ENCODE data around the gene MMEL1.

Gene MMEL1

GRCh38 chr1:2604844-2605508, 27.8 kb downstream of the MMEL1 start:
- no peak for DNase-seq (ENCODE audit: low spot score)

- DNase-seq (ENCODE audit: low spot score) = no peak
Measured at GRCh38 chr1:2604156-2604843, 28.5 kb downstream of the MMEL1 start.

DNA sequence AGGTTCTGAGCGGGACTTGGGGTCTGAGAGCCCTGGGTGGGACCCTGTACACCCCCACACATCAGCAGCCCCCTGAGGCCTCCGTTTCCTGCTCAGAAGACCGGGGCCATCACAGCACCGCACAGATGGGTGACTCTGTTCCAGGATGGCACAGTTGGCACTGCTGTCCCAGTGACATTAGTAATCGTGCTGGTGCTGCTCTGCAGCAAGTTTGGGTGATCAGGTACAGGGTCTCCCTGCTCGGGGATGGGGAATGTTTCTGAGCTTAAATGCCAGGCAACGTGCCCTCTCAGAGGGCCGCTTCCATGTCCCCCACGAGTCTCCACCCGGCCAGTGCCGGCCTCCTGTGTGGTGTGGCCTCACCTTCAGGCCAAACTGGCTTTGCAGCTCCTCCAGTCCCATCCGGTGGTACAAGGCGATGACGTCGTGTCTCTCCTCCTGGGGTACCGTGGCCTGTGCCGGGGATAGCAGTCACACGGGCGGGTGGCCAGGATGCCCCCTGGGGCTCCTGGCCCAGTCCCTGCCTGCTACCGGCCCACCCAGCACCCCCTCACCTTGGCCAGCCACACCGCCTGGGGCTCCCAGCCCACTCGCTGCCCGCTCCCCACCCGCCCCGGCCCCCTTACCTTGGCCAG, 29.2 kb downstream of the MMEL1 start:
- no peak for DNase-seq (ENCODE audit: low spot score)

- DNase-seq (ENCODE audit: low spot score) = no peak
Measured at GRCh38 chr1:2602866-2603520, 29.8 kb downstream of the MMEL1 start.

- no peak for DNase-seq (ENCODE audit: low spot score)
Measured at GRCh38 chr1:2602311-2602835, 30.4 kb downstream of the MMEL1 start.

GRCh38 chr1:2601721-2602303, 31.0 kb downstream of the MMEL1 start:
- DNase-seq (ENCODE audit: low spot score) = no peak

DNA sequence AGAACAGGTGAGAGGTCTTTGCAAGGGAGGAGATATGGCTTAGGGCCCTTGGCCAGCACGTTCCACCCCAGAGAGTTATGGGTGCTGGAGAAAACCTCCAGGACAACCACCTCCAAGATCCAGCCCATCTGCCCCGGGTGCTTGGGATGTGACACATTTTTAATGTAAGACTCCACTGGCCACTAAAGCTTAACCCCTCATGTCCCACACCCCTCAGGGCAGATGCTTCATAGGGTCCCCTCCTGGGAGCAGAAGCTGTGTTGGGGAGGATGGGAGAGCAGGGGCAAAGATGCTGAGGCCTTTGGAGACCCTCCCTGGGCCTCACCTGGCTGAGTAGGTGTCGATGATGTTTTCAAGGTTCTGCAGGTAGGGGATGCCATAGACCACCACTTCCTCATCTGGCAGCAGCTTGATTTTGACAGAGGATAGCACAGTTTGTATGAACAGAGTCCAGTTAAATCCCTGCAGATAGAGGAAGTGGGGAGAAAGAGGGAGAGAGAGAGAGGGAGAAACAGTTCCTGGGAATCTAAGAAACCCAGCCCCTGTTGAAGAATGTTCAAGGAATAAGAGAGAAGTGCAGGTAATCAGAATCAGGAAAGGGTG, 34.4 kb downstream of the MMEL1 start:
- no peak for DNase-seq (ENCODE audit: low spot score)

DNA sequence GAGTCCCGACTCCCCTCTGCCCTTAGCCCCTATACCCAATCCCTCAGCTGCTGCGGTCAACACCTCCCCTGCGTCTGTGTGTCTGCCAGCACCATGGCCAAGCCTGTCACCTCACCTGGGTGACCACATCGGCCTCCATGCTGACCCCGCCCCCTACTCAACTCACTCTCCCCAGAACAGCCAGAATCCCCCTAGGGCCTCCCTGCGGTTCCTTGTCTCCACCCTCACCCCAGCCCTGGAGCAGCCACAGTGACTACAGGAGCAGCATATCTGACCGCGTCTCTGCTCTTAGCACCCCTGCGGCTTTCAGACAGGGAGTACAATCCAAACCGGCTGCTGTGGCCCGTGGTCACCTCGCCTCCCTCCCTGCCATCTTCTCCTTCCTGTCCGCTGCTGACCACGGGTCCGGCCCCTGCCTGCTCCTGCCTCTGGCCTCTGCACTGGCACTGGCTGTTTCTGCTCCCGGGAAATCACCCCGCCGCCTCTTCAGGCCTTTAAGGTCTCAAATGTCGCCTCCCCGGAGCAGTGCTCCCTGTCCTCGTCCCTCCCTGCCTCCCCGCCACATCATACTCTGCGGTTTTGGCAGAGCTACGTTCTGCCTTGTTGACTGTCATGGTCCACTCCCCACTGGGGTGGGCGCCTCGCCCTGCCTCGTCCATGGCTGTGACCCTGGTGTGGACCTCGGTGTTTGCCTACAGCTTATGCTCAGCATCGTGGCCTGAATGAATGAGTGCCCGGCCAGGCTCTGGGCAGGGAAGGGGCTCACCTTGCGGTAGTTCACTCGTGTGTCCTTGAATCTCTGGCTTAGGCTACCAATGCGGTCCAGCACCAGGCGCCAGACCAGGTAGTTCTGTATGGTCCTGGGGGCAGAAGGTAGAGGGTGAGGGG, 35.1 kb downstream of the MMEL1 start:
- no peak for DNase-seq (ENCODE audit: low spot score)

DNA sequence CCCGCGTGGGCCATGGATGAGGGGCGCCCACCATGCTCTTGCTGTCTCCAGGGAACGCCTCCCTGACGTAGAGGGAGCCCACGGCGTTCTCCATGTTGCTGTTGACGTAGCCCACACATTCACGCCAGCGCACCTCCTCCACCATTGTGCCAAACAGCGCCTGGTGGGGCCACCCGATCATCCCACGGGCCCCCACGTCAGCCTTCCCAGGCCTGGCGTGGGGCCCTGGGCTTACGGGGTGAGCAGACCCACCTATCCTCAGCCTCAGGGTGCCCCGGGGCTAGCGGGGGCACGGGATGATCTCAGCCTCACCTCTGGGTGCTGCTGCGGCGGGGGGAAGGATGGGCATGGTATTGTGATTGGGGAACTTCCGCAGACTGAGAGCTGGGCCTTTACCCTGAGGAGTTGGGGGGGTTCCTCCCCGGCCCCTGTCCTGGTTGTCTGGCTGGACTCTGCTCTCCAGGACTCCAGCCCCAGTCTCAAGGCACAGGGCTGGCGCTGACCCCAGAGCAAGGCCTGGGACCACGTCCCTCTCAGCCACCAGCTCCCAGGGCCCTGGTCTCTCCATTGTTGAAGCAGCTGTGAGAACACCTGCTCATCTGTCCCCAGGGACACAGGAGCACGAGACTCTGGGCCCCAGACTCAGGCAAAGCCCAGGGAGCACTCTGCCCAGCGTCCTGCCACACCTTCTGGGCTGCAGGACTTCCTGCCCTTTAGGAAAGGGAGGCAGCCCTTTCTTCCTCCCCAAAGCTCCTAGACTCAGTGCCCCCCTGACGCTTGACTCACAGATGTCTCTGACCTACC, 36.1 kb downstream of the MMEL1 start:
- no peak for DNase-seq (ENCODE audit: low spot score)

- no peak for DNase-seq (ENCODE audit: low spot score)
Measured at GRCh38 chr1:2595812-2596529, 36.8 kb downstream of the MMEL1 start.

DNA sequence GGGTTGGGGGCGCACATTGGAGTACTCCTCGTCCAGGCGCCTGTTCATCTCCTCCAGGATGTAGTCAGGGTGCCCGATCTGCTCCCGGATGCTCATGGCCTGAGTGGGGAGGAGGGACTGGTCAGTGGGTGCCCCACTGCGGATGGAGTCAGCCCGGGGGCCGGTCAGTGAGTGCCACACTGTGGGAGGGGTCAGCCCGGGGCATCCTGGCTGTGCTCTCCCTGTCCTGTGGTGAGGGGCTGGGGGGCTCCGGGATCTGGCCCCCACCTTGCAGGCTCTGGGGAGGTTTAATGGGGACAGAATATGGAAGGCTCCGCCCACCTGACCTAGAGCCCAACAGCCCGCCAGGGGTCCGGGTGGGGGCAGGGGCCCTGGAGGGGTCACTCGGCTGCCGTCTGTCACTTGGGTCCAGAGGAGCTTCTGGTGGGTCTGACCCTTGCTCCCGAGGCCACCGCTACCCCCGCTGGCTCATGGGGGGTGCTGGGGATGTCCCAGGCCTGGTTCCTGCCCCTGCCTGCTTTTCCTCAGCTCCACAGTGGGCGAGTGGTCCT, 37.5 kb downstream of the MMEL1 start:
- DNase-seq (ENCODE audit: low spot score) = no peak

GRCh38 chr1:2594641-2595131, 38.1 kb downstream of the MMEL1 start:
- no peak for DNase-seq (ENCODE audit: low spot score)

- no peak for DNase-seq (ENCODE audit: low spot score)
Measured at GRCh38 chr1:2594001-2594640, 38.7 kb downstream of the MMEL1 start.

GRCh38 chr1:2593251-2593878, 39.5 kb downstream of the MMEL1 start:
- no peak for DNase-seq (ENCODE audit: low spot score)

DNA sequence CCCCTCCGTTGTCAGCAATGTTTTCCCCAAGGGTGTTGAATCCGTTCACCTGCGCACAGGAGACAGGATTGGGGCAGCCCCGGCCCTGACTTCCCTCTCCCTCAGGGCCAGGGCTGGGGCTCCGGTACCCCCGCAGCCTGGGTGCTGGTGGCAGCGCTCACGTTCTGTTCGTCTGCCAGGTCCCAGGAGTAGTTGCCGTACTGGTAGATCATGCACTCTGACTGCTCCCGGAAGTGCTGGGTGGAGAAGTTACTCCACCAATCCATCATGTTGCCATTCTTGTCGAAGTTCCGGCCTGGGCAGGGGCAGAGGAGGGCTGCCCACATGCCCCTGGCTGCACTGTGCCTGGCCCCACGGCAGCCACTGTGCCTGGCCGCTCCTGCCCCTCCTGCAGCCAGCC, 40.1 kb downstream of the MMEL1 start:
- DNase-seq (ENCODE audit: low spot score) = no peak

DNA sequence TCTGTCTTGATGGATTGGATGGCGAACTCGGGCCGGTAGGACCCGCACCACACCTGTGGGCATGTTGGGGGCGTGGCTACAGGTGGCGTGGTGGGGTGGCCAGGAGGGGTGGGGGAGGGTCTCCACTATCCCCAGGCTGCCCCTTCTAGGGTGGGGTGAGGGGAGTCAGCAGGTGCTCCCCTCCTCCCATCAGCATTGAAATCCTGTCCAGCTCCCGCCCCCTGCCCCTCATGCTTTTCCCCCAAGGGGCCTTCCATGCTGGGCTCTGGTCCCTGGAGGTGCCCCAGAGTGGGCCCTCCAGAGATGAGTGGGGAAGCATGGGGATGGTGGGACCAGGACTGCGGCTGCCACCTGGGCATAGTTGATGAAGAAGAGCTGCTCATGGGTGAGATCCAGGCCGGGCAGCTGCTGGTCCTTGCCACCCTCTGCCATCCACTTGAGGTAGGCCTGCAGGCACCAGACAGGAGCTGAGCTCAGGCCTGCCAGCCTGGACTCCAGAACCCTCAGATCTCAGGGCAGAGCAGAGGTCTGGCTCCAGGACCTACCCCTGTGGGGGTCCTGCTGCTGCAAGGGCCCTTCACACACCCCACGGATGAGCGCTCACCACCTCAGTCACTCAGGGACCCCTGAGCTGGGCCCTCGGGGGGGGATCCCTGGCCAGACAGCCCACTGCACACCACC, 41.1 kb downstream of the MMEL1 start:
- no peak for DNase-seq (ENCODE audit: low spot score)

- DNase-seq (ENCODE audit: low spot score) = no peak
Measured at GRCh38 chr1:2591233-2591580, 41.6 kb downstream of the MMEL1 start.
